OCI-LY1 (cell line): Measurements from ENCODE around the gene TRIM14.

Experiments
- H2AFZ ChIP-seq: fragments of 200-600 bp; sonication (generic), shearing (Covaris generic); 2 replicates; pipeline ENCODE4 v1.6.0; 2014; ENCODE audit warnings: antibody characterized with exemption, mild to moderate bottlenecking, low read length
- H3F3A ChIP-seq: fragments of 200-600 bp; sonication (generic), shearing (Covaris generic); 2 replicates; pipeline ENCODE4 v1.6.0; 2014; ENCODE audit warnings: mild to moderate bottlenecking, antibody characterized with exemption, low read length, moderate library complexity; ENCODE audit not compliant: insufficient read depth
- H3K27ac ChIP-seq: fragments of 200-600 bp; sonication (generic); 2 replicates; pipeline ENCODE4 v1.5.1; 2014; ENCODE audit warnings: low read length, mixed run types, mild to moderate bottlenecking, low read depth; ENCODE audit not compliant: poor library complexity, severe bottlenecking
- H3K27me3 ChIP-seq: fragments of 200-600 bp; sonication (generic); 2 replicates; pipeline ENCODE4 v1.6.0; 2014; ENCODE audit warnings: antibody characterized with exemption, mild to moderate bottlenecking, low read length, moderate library complexity; ENCODE audit not compliant: insufficient read depth
- H3K36me3 ChIP-seq: fragments of 200-600 bp; sonication (generic); 2 replicates; pipeline ENCODE4 v1.6.1; 2014; ENCODE audit warnings: mild to moderate bottlenecking, antibody characterized with exemption, low read length, moderate library complexity, mixed read lengths; ENCODE audit not compliant: insufficient read depth
- H3K4me1 ChIP-seq: fragments of 200-600 bp; sonication (generic); 2 replicates; pipeline ENCODE4 v1.5.1; 2014; ENCODE audit warnings: mild to moderate bottlenecking, low read length, moderate library complexity; ENCODE audit not compliant: insufficient read depth, severe bottlenecking
- H3K4me2 ChIP-seq: fragments of 200-600 bp; sonication (generic), shearing (Covaris generic); 2 replicates; pipeline ENCODE4 v1.6.1; 2014; ENCODE audit warnings: low read length
- H3K4me3 ChIP-seq: fragments of 200-600 bp; sonication (generic); 2 replicates; pipeline ENCODE4 v1.5.1; 2014; ENCODE audit warnings: low read length, low read depth, mild to moderate bottlenecking, mixed read lengths; ENCODE audit not compliant: poor library complexity, severe bottlenecking
- H3K79me2 ChIP-seq: fragments of 200-600 bp; shearing (Covaris generic); 2 replicates; pipeline ENCODE4 v1.6.1; 2016; ENCODE audit warnings: mixed run types, low read length, mixed read lengths; ENCODE audit not compliant: insufficient read depth
- H3K9ac ChIP-seq: fragments of 200-600 bp; sonication (generic), shearing (Covaris generic); 2 replicates; pipeline ENCODE4 v1.6.1; 2014; ENCODE audit warnings: mild to moderate bottlenecking, low read length, mixed read lengths
- H3K9me2 ChIP-seq: fragments of 200-600 bp; sonication (generic), shearing (Covaris generic); 2 replicates; pipeline ENCODE4 v1.6.1; 2014; ENCODE audit warnings: low read depth, mild to moderate bottlenecking, low read length, mixed read lengths
- H3K9me3 ChIP-seq: fragments of 200-600 bp; shearing (Covaris generic); 2 replicates; pipeline ENCODE4 v1.6.1; 2014; ENCODE audit warnings: low read length, mixed read lengths
- H4K20me1 ChIP-seq: fragments of 200-600 bp; sonication (generic), shearing (Covaris generic); 2 replicates; pipeline ENCODE4 v1.6.0; 2016; ENCODE audit warnings: mild to moderate bottlenecking, low read length; ENCODE audit not compliant: insufficient read depth
- CTCF ChIP-seq: fragments of 200-600 bp; sonication (generic), shearing (Covaris generic); IDR thresholded peaks from 2 replicates; pipeline ENCODE4 v1.5.1; 2017; ENCODE audit warnings: mild to moderate bottlenecking, antibody characterized with exemption, low read length, moderate library complexity, mixed read lengths
- EZH2 ChIP-seq: fragments of 200-600 bp; sonication (generic), shearing (Covaris generic); IDR thresholded peaks from 2 replicates; pipeline ENCODE4 v1.8.0; 2017; ENCODE audit warnings: borderline replicate concordance, mixed run types, mild to moderate bottlenecking, antibody characterized with exemption, low read length, moderate library complexity, mixed read lengths

TRIM14 gene

GRCh38 chr9:98037357-98037756, 81.7 kb downstream of the TRIM14 start:
- H3K9ac ChIP-seq: no peak overlapping the region
- H3K4me3 ChIP-seq: no peak overlapping the region
- no peak overlapping the region for H2AFZ ChIP-seq
- H3K9me2 ChIP-seq: no peaks in the 10 kb centered on the region
- no peaks in the 10 kb centered on the region; the same call in 1 of the 2 replicates for H3K27me3 ChIP-seq
- no peaks in the 10 kb centered on the region for H3K9me3 ChIP-seq
- no peaks in the 10 kb centered on the region for H3F3A ChIP-seq
- H3K4me1 ChIP-seq: peaks cover 21% of the 10 kb centered on the region
- H3K4me2 ChIP-seq: no peak overlapping the region
- no peaks in the 10 kb centered on the region for H3K36me3 ChIP-seq
- no peak overlapping the region for H3K27ac ChIP-seq
- H4K20me1 ChIP-seq: no peaks in the 10 kb centered on the region
- H3K79me2 ChIP-seq: no peaks in the 10 kb centered on the region
- no peak for TF ChIP-seq EZH2
- TF ChIP-seq CTCF: no peak

- TF ChIP-seq CTCF: peak; percentile 81
- no peak for TF ChIP-seq EZH2
- H3K9me2 ChIP-seq: no peaks in the 10 kb centered on the region
- no peaks in the 10 kb centered on the region for H3K79me2 ChIP-seq
- peak overlapping the region; percentile 54 for H3K4me2 ChIP-seq
- H3K9me3 ChIP-seq: no peaks in the 10 kb centered on the region
- H3K9ac ChIP-seq: no peak overlapping the region; the same call in 1 of the 2 replicates
- H3F3A ChIP-seq: no peaks in the 10 kb centered on the region
- H3K27me3 ChIP-seq: no peaks in the 10 kb centered on the region
- no peak overlapping the region for H3K27ac ChIP-seq
- H3K4me1 ChIP-seq: peaks cover 21% of the 10 kb centered on the region
- H3K36me3 ChIP-seq: no peaks in the 10 kb centered on the region
- H3K4me3 ChIP-seq: peak overlapping the region; percentile 36
- H4K20me1 ChIP-seq: no peaks in the 10 kb centered on the region
- no peak overlapping the region for H2AFZ ChIP-seq
Measured at GRCh38 chr9:98034593-98035546, 84.2 kb downstream of the TRIM14 start.

- no peak overlapping the region for H3K4me3 ChIP-seq
- TF ChIP-seq EZH2 (no peak), CTCF (no peak)
- H3K79me2 ChIP-seq: no peaks in the 10 kb centered on the region
- H2AFZ ChIP-seq: no peak overlapping the region
- no peaks in the 10 kb centered on the region for H3K9me3 ChIP-seq
- H3K27me3 ChIP-seq: no peaks in the 10 kb centered on the region
- H3K9me2 ChIP-seq: no peaks in the 10 kb centered on the region
- H3F3A ChIP-seq: no peaks in the 10 kb centered on the region
- H3K36me3 ChIP-seq: no peaks in the 10 kb centered on the region
- no peak overlapping the region for H3K4me2 ChIP-seq
- H3K4me1 ChIP-seq: peaks cover 16% of the 10 kb centered on the region
- no peaks in the 10 kb centered on the region for H4K20me1 ChIP-seq
- H3K9ac ChIP-seq: no peak overlapping the region
- no peak overlapping the region for H3K27ac ChIP-seq
Measured at GRCh38 chr9:98031935-98032334, 87.1 kb downstream of the TRIM14 start.
